HL-60/S4 treated with phorbol 12-myristate 13-acetate at 8.2 ng/mL for 4 days and 3 days (cell line): Measurements from ENCODE around the gene DIDO1.

ENCODE experiments used
- in situ Hi-C: fragments of 300-500 bp; cut with MboI; formaldehyde crosslinking; loops from 2 replicates; pipeline ENCODE4 v1.15.0; 2022; ENCODE audit warnings: low sequenced_read_pairs

DIDO1 gene

GRCh38 chr20:62951143-62951895 is 25.0 kb upstream of the DIDO1 start:
- in situ Hi-C loops, result no loop called here

GRCh38 chr20:62950741-62951140 is 24.4 kb upstream of the DIDO1 start:
- in situ Hi-C loops, result no loop called here

GRCh38 chr20:62949962-62950361 is 23.7 kb upstream of the DIDO1 start:
- in situ Hi-C loops, result no loop called here

- in situ Hi-C loops, result no loop called here
These were observed 23.0 kb upstream of the DIDO1 start for GRCh38 chr20:62949153-62949821.

GRCh38 chr20:62947532-62948300 is 21.4 kb upstream of the DIDO1 start:
- in situ Hi-C loops, result no loop called here

- in situ Hi-C loops, result no loop called here
These were observed 20.6 kb upstream of the DIDO1 start for GRCh38 chr20:62946918-62947317.

- in situ Hi-C loops, result no loop called here
These were observed 19.6 kb upstream of the DIDO1 start for GRCh38 chr20:62945771-62946339.

- in situ Hi-C loops, result no loop called here
These were observed 18.4 kb upstream of the DIDO1 start for GRCh38 chr20:62944746-62945145.

- in situ Hi-C loops, result no loop called here
These were observed 17.9 kb upstream of the DIDO1 start for GRCh38 chr20:62944184-62944583.

GRCh38 chr20:62943396-62943795 is 17.1 kb upstream of the DIDO1 start:
- in situ Hi-C loops, result no loop called here

GRCh38 chr20:62942456-62942855 is 16.2 kb upstream of the DIDO1 start:
- in situ Hi-C loops, result no loop called here

GRCh38 chr20:62941792-62942191 is 15.5 kb upstream of the DIDO1 start:
- in situ Hi-C loops, result no loop called here

- in situ Hi-C loops, result no loop called here
These were observed 14.6 kb upstream of the DIDO1 start for GRCh38 chr20:62940875-62941274.

- in situ Hi-C loops, result no loop called here
These were observed 12.0 kb upstream of the DIDO1 start, which contains the start of gene GID8 for GRCh38 chr20:62938105-62938888. TSS of gene GID8 (plus strand) at chr20:62938147. CDS start at chr20:62941503, 3,356 bp downstream.

GRCh38 chr20:62937268-62938104 is 11.2 kb upstream of the DIDO1 start:
- in situ Hi-C loops, result no loop called here

GRCh38 chr20:62935968-62936585 is 9.8 kb upstream of the DIDO1 start:
- in situ Hi-C loops, result no loop called here

GRCh38 chr20:62935204-62935967 is 9.1 kb upstream of the DIDO1 start:
- in situ Hi-C loops, result no loop called here

- in situ Hi-C loops, result no loop called here
These were observed 7.7 kb upstream of the DIDO1 start for GRCh38 chr20:62933966-62934365.
